Fibroblast of villous mesenchyme (primary cell): Measurements from ENCODE around the gene BBOF1. TPM values are rescaled to one million over a fixed set of nuclear protein-coding genes. Genes with fewer than 3 reads are reported as not detected.
"Not testable (repeated sequence)": the region's sequence is repeated elsewhere in the genome, so short reads cannot be mapped to it uniquely, and the experiment has no call there.

Source experiments
- DNase-seq: peaks from one replicate; pipeline ENCODE4 v3.0.0-alpha.2; 2010; ENCODE audit warnings: low read depth
- H3K4me3 ChIP-seq: 2 replicates; pipeline ENCODE4 v1.5.1; 2011; ENCODE audit warnings: low read depth, mild to moderate bottlenecking, low read length
- CTCF ChIP-seq: IDR thresholded peaks from 2 replicates; pipeline ENCODE4 v1.5.1; 2012; ENCODE audit warnings: low read depth, mild to moderate bottlenecking, low read length; ENCODE audit not compliant: insufficient read depth
- total RNA-seq: library from RNA; depleted of rRNA; stranded (reverse); fragments of >200 nt; gene quantifications from 2 replicates; pipeline ENCODE4 v1.2.3, GENCODE V29; 2012

Gene BBOF1
- total RNA-seq, 1 donor: 8.2 TPM

- H3K4me3 ChIP-seq: no peak overlapping the region
- no peak for DNase-seq
- TF ChIP-seq CTCF: no peak
Measured at GRCh38 chr14:73995977-73996378, 23.2 kb upstream of the BBOF1 start.

- no peak for DNase-seq
- no peak overlapping the region for H3K4me3 ChIP-seq
- TF ChIP-seq CTCF: no peak
Measured at GRCh38 chr14:73996731-73997107, 22.4 kb upstream of the BBOF1 start.

GRCh38 chr14:73997108-73997943 is 21.8 kb upstream of the BBOF1 start:
- no peak for DNase-seq
- H3K4me3 ChIP-seq: no peak overlapping the region
- no peak for TF ChIP-seq CTCF

GRCh38 chr14:73997944-73998447 is 21.2 kb upstream of the BBOF1 start:
- no peak for TF ChIP-seq CTCF
- no peak for DNase-seq
- no peak overlapping the region for H3K4me3 ChIP-seq

GRCh38 chr14:73998726-73999125 is 20.4 kb upstream of the BBOF1 start:
- no peak overlapping the region for H3K4me3 ChIP-seq
- DNase-seq: no peak
- TF ChIP-seq CTCF: no peak

- not testable (repeated sequence) for H3K4me3 ChIP-seq, DNase-seq
Measured at GRCh38 chr14:74005664-74006063, 13.5 kb upstream of the BBOF1 start.

GRCh38 chr14:74008843-74009499 is 10.2 kb upstream of the BBOF1 start:
- TF ChIP-seq CTCF: no peak

More at GRCh38 chr14:74008843-74009499, 10.2 kb upstream of the BBOF1 start:
- no peak overlapping the region for H3K4me3 ChIP-seq
- no peak for DNase-seq
